Keratinocyte (primary cell): ENCODE results near the gene PTCH2.

ENCODE experiments used
- CTCF ChIP-seq, 3 experiments: IDR thresholded peaks in 1 of 3; conservative IDR thresholded peaks in 1 of 3; optimal IDR thresholded peaks in 1 of 3; 2 replicates in 2 of 3; 3 replicates in 1 of 3; pipeline versions ENCODE3 to v1.5.1; 2011; ENCODE audit warnings: low read length in 3 of 3, mild to moderate bottlenecking in 3 of 3, moderate library complexity in 2 of 3, control low read depth in 1 of 3, inconsistent platforms in 1 of 3; ENCODE audit not compliant: insufficient read depth in 2 of 3; ENCODE audit errors: extremely low read depth in 1 of 3
- EZH2 ChIP-seq: IDR thresholded peaks from one replicate; pipeline ENCODE4 v1.6.1; 2012; ENCODE audit warnings: inconsistent platforms, mild to moderate bottlenecking, low read length, moderate library complexity

DNA sequence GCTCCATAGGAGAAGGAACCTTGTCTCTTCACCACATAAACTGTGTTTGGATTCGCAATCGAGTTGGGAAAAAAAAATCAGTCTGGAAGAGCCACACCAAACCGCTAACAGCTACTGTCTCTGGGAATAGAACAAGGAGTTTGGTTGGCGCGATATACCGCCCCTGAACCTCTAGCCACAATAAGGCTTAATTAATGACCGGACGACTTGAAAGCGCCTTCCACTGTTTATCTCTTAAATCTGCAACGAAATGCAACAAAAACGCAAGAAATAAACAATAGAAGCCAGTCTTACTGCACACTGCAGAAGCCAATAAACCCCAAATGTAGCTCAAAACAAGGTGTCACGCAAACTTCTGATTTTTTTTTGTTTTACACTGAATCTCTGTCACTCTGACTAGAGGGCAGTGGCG is 23.9 kb downstream of the PTCH2 start:
- TF ChIP-seq CTCF (optimal IDR thresholded peaks at IDR 0.05 in 1 of 3, IDR thresholded peaks at IDR 0.05 in 1 of 3, conservative IDR thresholded peaks at IDR 0.05 in 1 of 3; ENCODE audit: extremely low read depth in 1 of 3, insufficient read depth in 2 of 3, low read length in 3 of 3) (no peak), EZH2 (no peak)
